Measurements from ENCODE around the gene CLIP4. TPM values are rescaled to one million over a fixed set of nuclear protein-coding genes. Genes with fewer than 3 reads are reported as not detected.

CLIP4 gene
- total and polyA plus RNA-seq, 9 donors = 20.7 to 64.7 (median 46.6) TPM

- Histone ChIP-seq H3K9me3 (no peaks in the 10 kb centered on the region), H3K4me3 (no peak overlapping the region), H3K27ac (peak overlapping the region; percentile 79 to 90), H3K36me3 (no peaks in the 10 kb centered on the region), H3K4me1 (ENCODE audit: insufficient read depth) (peaks cover 4% of the 10 kb centered on the region), H3K27me3 (no peaks in the 10 kb centered on the region)
- TF ChIP-seq CTCF (IDR thresholded peaks at IDR 0.05) (no peak), EP300 (IDR thresholded peaks at IDR 0.05) (no peak), POLR2A (IDR thresholded peaks at IDR 0.05) (no peak)
- DNase-seq = peak; percentile 27 to 44 (median 34)
- WGBS, 3 donors = 74 to 84% (median 76%) methylated on average over 10 of the region's 10 CpGs
- intact Hi-C loops (cut with DNase I) = loop anchor here in 1 of 4 donors (5.0 kb wide), 1 partner anchor 47 kb away; no protein-coding TSS in a partner anchor
Measured at GRCh38 chr2:29114586-29114945, 649 bp upstream of the CLIP4 start.

- DNase-seq = peak; percentile 58 to 82 (median 70)
- TF ChIP-seq EP300 (IDR thresholded peaks at IDR 0.05) (no peak), CTCF (IDR thresholded peaks at IDR 0.05) (no peak), POLR2A (IDR thresholded peaks at IDR 0.05) (peak; percentile 43)
- peak overlapping the region; percentile 79 to 90 for H3K27ac ChIP-seq
- intact Hi-C loops (cut with DNase I) = no loop called here
- peak overlapping the region; percentile 85 for H3K4me3 ChIP-seq
- peaks cover 4% of the 10 kb centered on the region for H3K4me1 ChIP-seq (ENCODE audit: insufficient read depth)
- no peaks in the 10 kb centered on the region for H3K27me3 ChIP-seq
- H3K36me3 ChIP-seq = no peaks in the 10 kb centered on the region
- no peaks in the 10 kb centered on the region for H3K9me3 ChIP-seq
- WGBS, 3 donors = 1 to 2% (median 1%) methylated on average over 45 to 53 of the region's 53 CpGs
Measured at GRCh38 chr2:29115797-29116781, 874 bp downstream of the CLIP4 start.

GRCh38 chr2:29117636-29118303, 2.6 kb downstream of the CLIP4 start:
- intact Hi-C loops (cut with DNase I) = no loop called here
- H3K36me3 ChIP-seq = no peaks in the 10 kb centered on the region
- H3K27ac ChIP-seq = no peak overlapping the region
- TF ChIP-seq EP300 (IDR thresholded peaks at IDR 0.05) = no peak
- TF ChIP-seq POLR2A (IDR thresholded peaks at IDR 0.05) = no peak
- no peak for TF ChIP-seq CTCF (IDR thresholded peaks at IDR 0.05)
- no peaks in the 10 kb centered on the region for H3K9me3 ChIP-seq
- peaks cover 4% of the 10 kb centered on the region for H3K4me1 ChIP-seq (ENCODE audit: insufficient read depth)
- H3K4me3 ChIP-seq = no peak overlapping the region
- no peaks in the 10 kb centered on the region for H3K27me3 ChIP-seq
- no peak for DNase-seq
- WGBS, 3 donors = 79 to 85% (median 83%) methylated on average over 2 of the region's 2 CpGs

GRCh38 chr2:29119211-29119610, 4.0 kb downstream of the CLIP4 start:
- no peaks in the 10 kb centered on the region for H3K27me3 ChIP-seq
- H3K4me3 ChIP-seq = no peak overlapping the region
- TF ChIP-seq CTCF (IDR thresholded peaks at IDR 0.05) = no peak
- TF ChIP-seq POLR2A (IDR thresholded peaks at IDR 0.05) = no peak
- TF ChIP-seq EP300 (IDR thresholded peaks at IDR 0.05) = no peak
- H3K36me3 ChIP-seq = no peaks in the 10 kb centered on the region
- intact Hi-C loops (cut with DNase I) = no loop called here
- 52 to 78% (median 58%) methylated on average over 4 of the region's 4 CpGs for WGBS, 3 donors
- H3K27ac ChIP-seq = no peak overlapping the region
- no peaks in the 10 kb centered on the region for H3K9me3 ChIP-seq
- peaks cover 2% of the 10 kb centered on the region for H3K4me1 ChIP-seq (ENCODE audit: insufficient read depth)
- no peak for DNase-seq

All from ovary (tissue), 9 donors.